Tibial nerve (tissue), 4 donors: ENCODE results near the gene ELMOD2. TPM values are rescaled to one million over a fixed set of nuclear protein-coding genes. Genes with fewer than 3 reads are reported as not detected.

Experiments used
- DNase-seq, 2 donors: peaks; one replicate each; pipeline ENCODE4 v3.0.0-alpha.2; 2019; ENCODE audit warnings: low spot score in 2 of 2
- H3K27ac ChIP-seq, 4 donors: fragments of 200-600 bp; sonication (generic) in 3 of 4; one replicate each; pipeline ENCODE4 v1.5.1; 2017 to 2019; ENCODE audit warnings: mild to moderate bottlenecking in 1 of 4
- H3K27me3 ChIP-seq, 2 donors: fragments of 200-600 bp; sonication (generic) in 1 of 2; one replicate each; pipeline versions ENCODE4 v1.5.1 to v1.6.0; 2017 to 2019
- H3K36me3 ChIP-seq, 3 donors: fragments of 200-600 bp; sonication (generic); one replicate each; pipeline ENCODE4 v1.5.1; 2018 to 2019
- H3K4me1 ChIP-seq, 4 donors: fragments of 200-600 bp; sonication (generic) in 3 of 4; one replicate each; pipeline ENCODE4 v1.5.1; 2017 to 2019
- H3K4me3 ChIP-seq, 4 donors: fragments of 200-600 bp; sonication (generic) in 3 of 4; one replicate each; pipeline ENCODE4 v1.5.1; 2017 to 2019; ENCODE audit warnings: mild to moderate bottlenecking in 1 of 4, moderate library complexity in 1 of 4
- H3K9me3 ChIP-seq, 4 donors: fragments of 200-600 bp; sonication (generic) in 3 of 4; one replicate each; pipeline ENCODE4 v1.5.1; 2017 to 2019
- EP300 ChIP-seq, 2 donors: sonication (generic); formaldehyde crosslinking; IDR thresholded peaks; one replicate each; pipeline ENCODE4 v1.6.1; 2017; ENCODE audit warnings: antibody characterized with exemption in 2 of 2, mild to moderate bottlenecking in 1 of 2
- POLR2A ChIP-seq, 2 donors: fragments of 450-650 bp; IDR thresholded peaks; one replicate each; pipeline ENCODE4 v1.6.1; 2017; ENCODE audit warnings: antibody characterized with exemption in 2 of 2, mild to moderate bottlenecking in 2 of 2, moderate library complexity in 2 of 2
- WGBS, 2 donors: methylation state at CpG; one replicate each; pipeline ENCODE4 v1.1.5; 2018; 5-methylcytosine and 5-hydroxymethylcytosine counted together
- small RNA-seq: library from RNA; depleted of rRNA; stranded (forward); fragments of <200 nt; gene quantifications from one replicate; pipeline ENCODE3, GENCODE V24; 2016
- total RNA-seq, 4 donors: library from RNA; depleted of rRNA; stranded (reverse); fragments of >200 nt; gene quantifications; one replicate each; pipeline ENCODE4 v1.1.0, GENCODE V29; 2016
- TF ChIP-seq, protein P1 (sequence below), 5 experiments: fragments of 200-600 bp in 3 of 5; fragments of 450-650 bp in 2 of 5; sonication (generic) in 3 of 5; IDR thresholded peaks; one replicate each; pipeline ENCODE4 v1.5.1; 2016 to 2019; ENCODE audit warnings: antibody characterized with exemption in 5 of 5, mild to moderate bottlenecking in 3 of 5, moderate library complexity in 2 of 5

The ELMOD2 gene
- total RNA-seq, 4 donors from 2014 or later: 23.4 to 56.7 (median 30.3) TPM

GRCh38 chr4:140603286-140603685 is 79.3 kb downstream of the ELMOD2 start:
- H3K27ac ChIP-seq: no peak overlapping the region
- TF ChIP-seq EP300 (IDR thresholded peaks at IDR 0.05) (no peak), POLR2A (IDR thresholded peaks at IDR 0.05) (no peak)
- TF ChIP-seq, protein P1, sequence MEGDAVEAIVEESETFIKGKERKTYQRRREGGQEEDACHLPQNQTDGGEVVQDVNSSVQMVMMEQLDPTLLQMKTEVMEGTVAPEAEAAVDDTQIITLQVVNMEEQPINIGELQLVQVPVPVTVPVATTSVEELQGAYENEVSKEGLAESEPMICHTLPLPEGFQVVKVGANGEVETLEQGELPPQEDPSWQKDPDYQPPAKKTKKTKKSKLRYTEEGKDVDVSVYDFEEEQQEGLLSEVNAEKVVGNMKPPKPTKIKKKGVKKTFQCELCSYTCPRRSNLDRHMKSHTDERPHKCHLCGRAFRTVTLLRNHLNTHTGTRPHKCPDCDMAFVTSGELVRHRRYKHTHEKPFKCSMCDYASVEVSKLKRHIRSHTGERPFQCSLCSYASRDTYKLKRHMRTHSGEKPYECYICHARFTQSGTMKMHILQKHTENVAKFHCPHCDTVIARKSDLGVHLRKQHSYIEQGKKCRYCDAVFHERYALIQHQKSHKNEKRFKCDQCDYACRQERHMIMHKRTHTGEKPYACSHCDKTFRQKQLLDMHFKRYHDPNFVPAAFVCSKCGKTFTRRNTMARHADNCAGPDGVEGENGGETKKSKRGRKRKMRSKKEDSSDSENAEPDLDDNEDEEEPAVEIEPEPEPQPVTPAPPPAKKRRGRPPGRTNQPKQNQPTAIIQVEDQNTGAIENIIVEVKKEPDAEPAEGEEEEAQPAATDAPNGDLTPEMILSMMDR (IDR thresholded peaks at IDR 0.05): no peak
- H3K27me3 ChIP-seq: no peaks in the 10 kb centered on the region
- no peaks in the 10 kb centered on the region for H3K9me3 ChIP-seq
- no peaks in the 10 kb centered on the region for H3K4me1 ChIP-seq
- no peak for DNase-seq
- 49 to 70% methylated on average over 2 of the region's 2 CpGs for WGBS, 2 donors
- no peaks in the 10 kb centered on the region for H3K36me3 ChIP-seq
- H3K4me3 ChIP-seq: no peak overlapping the region

Small RNA genes within 50 kb of the gene (small RNA-seq; reads per million reads assigned to genes)
- gene AC108019.1 (not detected), gene RN7SL152P (not detected)

Other genes starting within 250 kb of the ELMOD2 start
- gene SCOC, start 150.5 kb upstream of the ELMOD2 start, total RNA-seq: 10 to 100 TPM; 35.7 to 51.9 (median 46.5) TPM
- gene CLGN, start 96.5 kb upstream of the ELMOD2 start, total RNA-seq: 1 to 10 TPM in 2 of 4 donors, under 1 TPM in 2; 0.42 to 2.5 (median 1.1) TPM
- gene MGAT4D, start 25.9 kb upstream of the ELMOD2 start, total RNA-seq: under 1 TPM in 1 of 4 donors, not detected in 3; 0.22 TPM
- not detected for gene UCP1, start 44.8 kb downstream of the ELMOD2 start, total RNA-seq
- gene TBC1D9, start 232.2 kb downstream of the ELMOD2 start, total RNA-seq: 10 to 100 TPM; 18.4 to 23.7 (median 19.6) TPM